HepG2 (cell line): Measurements from ENCODE around the gene C11orf68. TPM values are rescaled to one million over a fixed set of nuclear protein-coding genes. Genes with fewer than 3 reads are reported as not detected.

Source experiments
- ATAD3A ChIP-seq: sonication (generic); formaldehyde crosslinking; IDR thresholded peaks from 2 replicates; pipeline ENCODE4 v1.4.0; 2020; ENCODE audit warnings: missing genetic modification reagents
- CCAR2 ChIP-seq: fragments of 200-400 bp; formaldehyde crosslinking; optimal IDR thresholded peaks from 2 replicates; pipeline ENCODE3; 2018; ENCODE audit warnings: low read depth, mild to moderate bottlenecking, low read length, moderate library complexity
- ISX ChIP-seq: sonication (generic); formaldehyde crosslinking; conservative IDR thresholded peaks from 2 replicates; pipeline ENCODE4 v1.5.0; 2020; ENCODE audit warnings: missing genetic modification reagents
- NFYC ChIP-seq: IDR thresholded peaks from 2 replicates; pipeline ENCODE4 v1.6.1; 2016; ENCODE audit warnings: missing genetic modification reagents, missing compliant biosample characterization
- RAD51 ChIP-seq: fragments of 450-650 bp; IDR thresholded peaks from 2 replicates; pipeline ENCODE4 v1.6.1; 2016; ENCODE audit warnings: borderline replicate concordance
- SP140L ChIP-seq: sonication (generic); formaldehyde crosslinking; IDR thresholded peaks from 2 replicates; pipeline ENCODE4 v1.4.0; 2020; ENCODE audit warnings: missing genetic modification reagents, borderline replicate concordance
- TEAD3 ChIP-seq: optimal IDR thresholded peaks from 2 replicates; pipeline ENCODE3; 2016; ENCODE audit warnings: borderline replicate concordance
- TOPORS ChIP-seq: sonication (generic); formaldehyde crosslinking; IDR thresholded peaks from 2 replicates; pipeline ENCODE4 v1.8.0; 2023; ENCODE audit warnings: mild to moderate bottlenecking, missing genetic modification reagents
- ZBTB3 ChIP-seq: sonication (generic); formaldehyde crosslinking; IDR thresholded peaks from 2 replicates; pipeline ENCODE4 v1.4.0; 2020; ENCODE audit warnings: low read depth, mild to moderate bottlenecking, moderate library complexity, missing genetic modification reagents, borderline replicate concordance
- ZFYVE20 ChIP-seq: sonication (generic); formaldehyde crosslinking; IDR thresholded peaks from 2 replicates; pipeline ENCODE4 v1.8.0; 2023; ENCODE audit warnings: low read depth, mild to moderate bottlenecking, moderate library complexity, missing genetic modification reagents, borderline replicate concordance
- polyA plus RNA-seq, 8 experiments: library from polyadenylated mRNA; depleted of rRNA in 3 of 8; stranded (reverse) in 7 of 8; unstranded in 1 of 8; fragments of >200 nt; fragmentation: Illumina TruSeq in 4 of 8; extraction: Trizol in 4 of 8; gene quantifications; 2 replicates each; pipeline versions ENCODE4 v1.2.1 to v1.2.3, GENCODE V29; 2011 to 2016; ENCODE audit warnings: low read depth in 4 of 8, missing spikeins in 1 of 8, mixed read lengths in 1 of 8; ENCODE audit not compliant: insufficient read depth in 1 of 8
- total RNA-seq, 5 experiments: library from RNA; depleted of rRNA; stranded (reverse); fragments of >200 nt; fragmentation: Illumina TruSeq; extraction: Trizol; gene quantifications; 2 replicates each; pipeline ENCODE4 v1.2.3, GENCODE V29; 2016; ENCODE audit warnings: low read depth in 1 of 5
- TF ChIP-seq, protein P1 (sequence below): IDR thresholded peaks from 2 replicates; pipeline ENCODE4 v1.6.1; 2012; ENCODE audit warnings: low read depth, low read length, improper control_type of control experiment
- TF ChIP-seq, protein P2 (sequence below): sonication (generic); formaldehyde crosslinking; IDR thresholded peaks from 2 replicates; pipeline ENCODE4 v1.5.1; 2020; ENCODE audit warnings: mild to moderate bottlenecking, missing genetic modification reagents, borderline replicate concordance
- TF ChIP-seq, protein P3 (sequence below): sonication (generic); formaldehyde crosslinking; IDR thresholded peaks from 2 replicates; pipeline ENCODE4 v1.5.0; 2020; ENCODE audit warnings: mild to moderate bottlenecking, missing genetic modification reagents
- TF ChIP-seq, protein P4 (sequence below): sonication (generic); formaldehyde crosslinking; IDR thresholded peaks from 2 replicates; pipeline ENCODE4 v1.5.0; 2020; ENCODE audit warnings: missing genetic modification reagents, mild to moderate bottlenecking, borderline replicate concordance

C11orf68 gene
- total and polyA plus RNA-seq, 2 of the 13 experiments (the other 11 are each of a cell fraction or from before 2014, with no cell fraction given) = 8.4 to 28.3 TPM

DNA sequence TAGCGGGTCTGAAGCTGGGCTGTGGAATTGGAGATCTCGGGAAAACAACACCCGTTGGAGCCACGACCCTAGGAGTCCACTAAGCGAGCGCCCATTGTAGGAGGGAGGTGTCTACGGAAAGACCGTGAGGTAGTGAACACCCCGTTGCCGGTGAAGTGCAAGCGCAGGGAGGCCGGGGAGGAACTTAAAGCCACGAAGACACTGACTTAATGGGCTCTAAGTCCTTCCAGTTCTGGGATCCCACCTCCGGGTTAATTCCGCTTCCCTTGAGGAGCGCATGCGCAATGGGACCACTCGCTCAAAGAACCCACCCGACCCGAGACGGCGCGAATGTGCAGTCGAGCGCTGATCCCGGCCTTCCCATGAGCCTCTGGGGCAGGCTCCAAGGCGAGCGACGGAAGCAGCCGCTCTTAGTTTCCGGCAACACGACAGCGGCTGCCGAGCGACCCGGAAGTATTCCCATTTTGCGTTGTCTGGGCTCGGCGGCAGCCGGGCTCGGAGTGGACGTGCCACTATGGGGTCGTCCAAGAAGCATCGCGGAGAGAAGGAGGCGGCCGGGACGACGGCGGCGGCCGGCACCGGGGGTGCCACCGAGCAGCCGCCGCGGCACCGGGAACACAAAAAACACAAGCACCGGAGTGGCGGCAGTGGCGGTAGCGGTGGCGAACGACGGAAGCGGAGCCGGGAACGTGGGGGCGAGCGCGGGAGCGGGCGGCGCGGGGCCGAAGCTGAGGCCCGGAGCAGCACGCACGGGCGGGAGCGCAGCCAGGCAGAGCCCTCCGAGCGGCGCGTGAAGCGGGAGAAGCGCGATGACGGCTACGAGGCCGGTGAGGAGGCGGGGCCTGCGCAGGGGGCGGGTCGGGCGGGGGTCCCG, 42.6 kb upstream of the C11orf68 start, which contains the start of gene SART1 (continued):
- TF ChIP-seq, protein P1, sequence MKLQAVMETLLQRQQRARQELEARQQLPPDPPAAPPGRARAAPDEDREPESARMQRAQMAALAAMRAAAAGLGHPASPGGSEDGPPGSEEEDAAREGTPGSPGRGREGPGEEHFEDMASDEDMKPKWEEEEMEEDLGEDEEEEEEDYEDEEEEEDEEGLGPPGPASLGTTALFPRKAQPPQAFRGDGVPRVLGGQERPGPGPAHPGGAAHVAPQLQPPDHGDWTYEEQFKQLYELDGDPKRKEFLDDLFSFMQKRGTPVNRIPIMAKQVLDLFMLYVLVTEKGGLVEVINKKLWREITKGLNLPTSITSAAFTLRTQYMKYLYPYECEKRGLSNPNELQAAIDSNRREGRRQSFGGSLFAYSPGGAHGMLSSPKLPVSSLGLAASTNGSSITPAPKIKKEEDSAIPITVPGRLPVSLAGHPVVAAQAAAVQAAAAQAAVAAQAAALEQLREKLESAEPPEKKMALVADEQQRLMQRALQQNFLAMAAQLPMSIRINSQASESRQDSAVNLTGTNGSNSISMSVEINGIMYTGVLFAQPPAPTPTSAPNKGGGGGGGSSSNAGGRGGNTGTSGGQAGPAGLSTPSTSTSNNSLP = no peak
- TF ChIP-seq NFYC (CRISPR knock-in tag) (no peak), SP140L (CRISPR knock-in tag) (no peak), CCAR2 (no peak), ISX (CRISPR knock-in tag) (no peak; the same call in 1 of the 2 replicates), TEAD3 (CRISPR knock-in tag) (no peak), RAD51 (no peak), TOPORS (CRISPR knock-in tag) (no peak; the same call in 1 of the 2 replicates), ZFYVE20 (CRISPR knock-in tag) (no peak), ZBTB3 (no peak), ATAD3A (CRISPR knock-in tag) (no peak)
- TF ChIP-seq, protein P2, sequence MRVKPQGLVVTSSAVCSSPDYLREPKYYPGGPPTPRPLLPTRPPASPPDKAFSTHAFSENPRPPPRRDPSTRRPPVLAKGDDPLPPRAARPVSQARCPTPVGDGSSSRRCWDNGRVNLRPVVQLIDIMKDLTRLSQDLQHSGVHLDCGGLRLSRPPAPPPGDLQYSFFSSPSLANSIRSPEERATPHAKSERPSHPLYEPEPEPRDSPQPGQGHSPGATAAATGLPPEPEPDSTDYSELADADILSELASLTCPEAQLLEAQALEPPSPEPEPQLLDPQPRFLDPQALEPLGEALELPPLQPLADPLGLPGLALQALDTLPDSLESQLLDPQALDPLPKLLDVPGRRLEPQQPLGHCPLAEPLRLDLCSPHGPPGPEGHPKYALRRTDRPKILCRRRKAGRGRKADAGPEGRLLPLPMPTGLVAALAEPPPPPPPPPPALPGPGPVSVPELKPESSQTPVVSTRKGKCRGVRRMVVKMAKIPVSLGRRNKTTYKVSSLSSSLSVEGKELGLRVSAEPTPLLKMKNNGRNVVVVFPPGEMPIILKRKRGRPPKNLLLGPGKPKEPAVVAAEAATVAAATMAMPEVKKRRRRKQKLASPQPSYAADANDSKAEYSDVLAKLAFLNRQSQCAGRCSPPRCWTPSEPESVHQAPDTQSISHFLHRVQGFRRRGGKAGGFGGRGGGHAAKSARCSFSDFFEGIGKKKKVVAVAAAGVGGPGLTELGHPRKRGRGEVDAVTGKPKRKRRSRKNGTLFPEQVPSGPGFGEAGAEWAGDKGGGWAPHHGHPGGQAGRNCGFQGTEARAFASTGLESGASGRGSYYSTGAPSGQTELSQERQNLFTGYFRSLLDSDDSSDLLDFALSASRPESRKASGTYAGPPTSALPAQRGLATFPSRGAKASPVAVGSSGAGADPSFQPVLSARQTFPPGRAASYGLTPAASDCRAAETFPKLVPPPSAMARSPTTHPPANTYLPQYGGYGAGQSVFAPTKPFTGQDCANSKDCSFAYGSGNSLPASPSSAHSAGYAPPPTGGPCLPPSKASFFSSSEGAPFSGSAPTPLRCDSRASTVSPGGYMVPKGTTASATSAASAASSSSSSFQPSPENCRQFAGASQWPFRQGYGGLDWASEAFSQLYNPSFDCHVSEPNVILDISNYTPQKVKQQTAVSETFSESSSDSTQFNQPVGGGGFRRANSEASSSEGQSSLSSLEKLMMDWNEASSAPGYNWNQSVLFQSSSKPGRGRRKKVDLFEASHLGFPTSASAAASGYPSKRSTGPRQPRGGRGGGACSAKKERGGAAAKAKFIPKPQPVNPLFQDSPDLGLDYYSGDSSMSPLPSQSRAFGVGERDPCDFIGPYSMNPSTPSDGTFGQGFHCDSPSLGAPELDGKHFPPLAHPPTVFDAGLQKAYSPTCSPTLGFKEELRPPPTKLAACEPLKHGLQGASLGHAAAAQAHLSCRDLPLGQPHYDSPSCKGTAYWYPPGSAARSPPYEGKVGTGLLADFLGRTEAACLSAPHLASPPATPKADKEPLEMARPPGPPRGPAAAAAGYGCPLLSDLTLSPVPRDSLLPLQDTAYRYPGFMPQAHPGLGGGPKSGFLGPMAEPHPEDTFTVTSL = no peak
- TF ChIP-seq, protein P3, sequence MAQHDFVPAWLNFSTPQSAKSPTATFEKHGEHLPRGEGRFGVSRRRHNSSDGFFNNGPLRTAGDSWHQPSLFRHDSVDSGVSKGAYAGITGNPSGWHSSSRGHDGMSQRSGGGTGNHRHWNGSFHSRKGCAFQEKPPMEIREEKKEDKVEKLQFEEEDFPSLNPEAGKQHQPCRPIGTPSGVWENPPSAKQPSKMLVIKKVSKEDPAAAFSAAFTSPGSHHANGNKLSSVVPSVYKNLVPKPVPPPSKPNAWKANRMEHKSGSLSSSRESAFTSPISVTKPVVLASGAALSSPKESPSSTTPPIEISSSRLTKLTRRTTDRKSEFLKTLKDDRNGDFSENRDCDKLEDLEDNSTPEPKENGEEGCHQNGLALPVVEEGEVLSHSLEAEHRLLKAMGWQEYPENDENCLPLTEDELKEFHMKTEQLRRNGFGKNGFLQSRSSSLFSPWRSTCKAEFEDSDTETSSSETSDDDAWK (CRISPR knock-in tag) = no peak
- TF ChIP-seq, protein P4, sequence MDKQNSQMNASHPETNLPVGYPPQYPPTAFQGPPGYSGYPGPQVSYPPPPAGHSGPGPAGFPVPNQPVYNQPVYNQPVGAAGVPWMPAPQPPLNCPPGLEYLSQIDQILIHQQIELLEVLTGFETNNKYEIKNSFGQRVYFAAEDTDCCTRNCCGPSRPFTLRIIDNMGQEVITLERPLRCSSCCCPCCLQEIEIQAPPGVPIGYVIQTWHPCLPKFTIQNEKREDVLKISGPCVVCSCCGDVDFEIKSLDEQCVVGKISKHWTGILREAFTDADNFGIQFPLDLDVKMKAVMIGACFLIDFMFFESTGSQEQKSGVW (CRISPR knock-in tag) = no peak
